ENCODE data around the gene KLC4. TPM values are rescaled to one million over a fixed set of nuclear protein-coding genes. Genes with fewer than 3 reads are reported as not detected.

Gene KLC4
- total and polyA plus RNA-seq, 9 of the 15 experiments (the other 6 are each of a cell fraction or from before 2014, with no cell fraction given), result 1.7 to 16.2 (median 7.7) TPM

- TF ChIP-seq HMG20B (CRISPR knock-in tag; IDR thresholded peaks at IDR 0.05) (no peak), ATF1 (CRISPR knock-in tag; IDR thresholded peaks at IDR 0.05) (no peak), ATF1 (tag; IDR thresholded peaks at IDR 0.05) (peak; percentile 79), DPF2 (IDR thresholded peaks at IDR 0.05) (peak; percentile 16; the same call in 1 of the 2 replicates), JUN (IDR thresholded peaks at IDR 0.05; ENCODE audit: borderline replicate concordance, low read depth, low read length) (no peak), JUN (CRISPR knock-in tag; IDR thresholded peaks at IDR 0.05; ENCODE audit: borderline replicate concordance) (no peak), PTBP1 (IDR thresholded peaks at IDR 0.05; ENCODE audit: low read depth, low read length) (no peak), SP1 (CRISPR knock-in tag; IDR thresholded peaks at IDR 0.05) (peak; percentile 26; the same call in 1 of the 2 replicates), CXXC5 (CRISPR knock-in tag; IDR thresholded peaks at IDR 0.05) (peak; percentile 71), ZNF589 (CRISPR knock-in tag; IDR thresholded peaks at IDR 0.05; ENCODE audit: low read depth) (no peak), HMGN3 (IDR thresholded peaks at IDR 0.05; ENCODE audit: borderline replicate concordance, extremely low read depth, insufficient read length, low read depth, low read length) (peak; percentile 83), GABPA (tag; conservative IDR thresholded peaks at IDR 0.05; ENCODE audit: low read depth) (peak; percentile 96), ZNF740 (CRISPR knock-in tag; IDR thresholded peaks at IDR 0.05) (no peak), ZNF740 (tag; IDR thresholded peaks at IDR 0.05) (no peak; a peak in 1 of 4 replicates), HNRNPH1 (optimal IDR thresholded peaks at IDR 0.05; ENCODE audit: low read depth, low read length) (no peak), SIX5 (IDR thresholded peaks at IDR 0.05; ENCODE audit: borderline replicate concordance in 1 of 2, insufficient read depth in 1 of 2, low read depth in 1 of 2, low read length in 2 of 2) (no peak), ZNF165 (CRISPR knock-in tag; IDR thresholded peaks at IDR 0.05; ENCODE audit: borderline replicate concordance) (no peak), MXI1 (IDR thresholded peaks at IDR 0.05; ENCODE audit: low read depth, low read length) (peak; percentile 48; the same call in 1 of the 2 replicates), CAMTA2 (CRISPR knock-in tag; conservative IDR thresholded peaks at IDR 0.05) (0 out of 2 replicates have a peak, but pooled peaks have one; percentile 45), PHF8 (IDR thresholded peaks at IDR 0.05; ENCODE audit: borderline replicate concordance, low read length) (peak; percentile 81; the same call in 1 of the 2 replicates), SAP30 (IDR thresholded peaks at IDR 0.05; ENCODE audit: borderline replicate concordance, insufficient read depth, low read depth, low read length, poor library complexity, severe bottlenecking) (peak; percentile 82), CBFB (CRISPR knock-in tag; IDR thresholded peaks at IDR 0.05) (no peak), ZNF263 (CRISPR knock-in tag; IDR thresholded peaks at IDR 0.05; ENCODE audit: borderline replicate concordance) (peak; percentile 33; the same call in 1 of the 2 replicates), ESRRA (IDR thresholded peaks at IDR 0.05; ENCODE audit: borderline replicate concordance, low read depth) (peak; percentile 13; the same call in 1 of the 2 replicates)
- TF ChIP-seq, protein P1, sequence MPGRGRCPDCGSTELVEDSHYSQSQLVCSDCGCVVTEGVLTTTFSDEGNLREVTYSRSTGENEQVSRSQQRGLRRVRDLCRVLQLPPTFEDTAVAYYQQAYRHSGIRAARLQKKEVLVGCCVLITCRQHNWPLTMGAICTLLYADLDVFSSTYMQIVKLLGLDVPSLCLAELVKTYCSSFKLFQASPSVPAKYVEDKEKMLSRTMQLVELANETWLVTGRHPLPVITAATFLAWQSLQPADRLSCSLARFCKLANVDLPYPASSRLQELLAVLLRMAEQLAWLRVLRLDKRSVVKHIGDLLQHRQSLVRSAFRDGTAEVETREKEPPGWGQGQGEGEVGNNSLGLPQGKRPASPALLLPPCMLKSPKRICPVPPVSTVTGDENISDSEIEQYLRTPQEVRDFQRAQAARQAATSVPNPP (IDR thresholded peaks at IDR 0.05; ENCODE audit: borderline replicate concordance, insufficient read depth, insufficient read length), result no peak
- TF ChIP-seq, protein P2, sequence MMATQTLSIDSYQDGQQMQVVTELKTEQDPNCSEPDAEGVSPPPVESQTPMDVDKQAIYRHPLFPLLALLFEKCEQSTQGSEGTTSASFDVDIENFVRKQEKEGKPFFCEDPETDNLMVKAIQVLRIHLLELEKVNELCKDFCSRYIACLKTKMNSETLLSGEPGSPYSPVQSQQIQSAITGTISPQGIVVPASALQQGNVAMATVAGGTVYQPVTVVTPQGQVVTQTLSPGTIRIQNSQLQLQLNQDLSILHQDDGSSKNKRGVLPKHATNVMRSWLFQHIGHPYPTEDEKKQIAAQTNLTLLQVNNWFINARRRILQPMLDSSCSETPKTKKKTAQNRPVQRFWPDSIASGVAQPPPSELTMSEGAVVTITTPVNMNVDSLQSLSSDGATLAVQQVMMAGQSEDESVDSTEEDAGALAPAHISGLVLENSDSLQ (IDR thresholded peaks at IDR 0.05), result peak; percentile 67
Measured at GRCh38 chr6:43021270-43022047, 38.0 kb upstream of the KLC4 start, which contains the start of gene RRP36 (continued).
